HG03280 (cell line): ENCODE results near the gene GALNT14.

Experiments
- ATAC-seq: cut with Tn5 transposase; IDR thresholded peaks from one replicate; pipeline ENCODE4 v1.9.1; 2021; ENCODE audit warnings: mild to moderate bottlenecking, moderate library complexity; ENCODE audit not compliant: unreplicated experiment

GALNT14 gene

GRCh38 chr2:30862054-30862651 lies 276.1 kb downstream of the GALNT14 start:
- ATAC-seq = no peak

- ATAC-seq = no peak
These were observed 277.5 kb downstream of the GALNT14 start for GRCh38 chr2:30860726-30861125.
